OCI-LY7 (cell line): Measurements from ENCODE around the gene PRLHR. TPM values are rescaled to one million over a fixed set of nuclear protein-coding genes. Genes with fewer than 3 reads are reported as not detected.

ENCODE experiments used
- BruUV-seq: library from RNA; stranded (reverse); fragments of 400-500 nt; replicated peaks from 2 replicates; lab custom pipeline; 2021; lab: Mats Ljungman, UMichigan
- CTCF ChIA-PET: fragments of 300-600 bp; sonication (Branson Sonifier 250); formaldehyde crosslinking; loops from one replicate; lab custom pipeline; 2022; ENCODE audit warnings: antibody characterized with exemption; ENCODE audit not compliant: unreplicated experiment; lab: Charles Lee
- POLR2A ChIA-PET: fragments of 300-600 bp; sonication (Branson Sonifier 250); formaldehyde crosslinking; loops from one replicate; lab custom pipeline; 2022; ENCODE audit warnings: antibody characterized with exemption; lab: Charles Lee
- DNase-seq: peaks from one replicate; pipeline ENCODE4 v3.0.0-alpha.2; 2015; ENCODE audit warnings: low spot score
- H2AFZ ChIP-seq: fragments of 200-600 bp; sonication (generic), shearing (Covaris generic); 2 replicates; pipeline ENCODE4 v1.6.1; 2014; ENCODE audit warnings: mild to moderate bottlenecking, antibody characterized with exemption, low read length, moderate library complexity
- H3K27ac ChIP-seq: fragments of 200-600 bp; sonication (generic); 2 replicates; pipeline ENCODE4 v1.5.1; 2014; ENCODE audit warnings: mixed run types, low read depth, mild to moderate bottlenecking, moderate library complexity, low read length, inconsistent platforms; ENCODE audit not compliant: poor library complexity, severe bottlenecking
- H3K36me3 ChIP-seq: fragments of 200-600 bp; sonication (generic); 2 replicates; pipeline ENCODE4 v1.6.1; 2014; ENCODE audit warnings: mild to moderate bottlenecking, antibody characterized with exemption, low read length, moderate library complexity, mixed read lengths; ENCODE audit not compliant: insufficient read depth
- H3K4me1 ChIP-seq: fragments of 200-600 bp; sonication (generic); 2 replicates; pipeline ENCODE4 v1.5.1; 2014; ENCODE audit warnings: mild to moderate bottlenecking, low read length; ENCODE audit not compliant: insufficient read depth, poor library complexity, severe bottlenecking
- H3K4me2 ChIP-seq: fragments of 200-600 bp; sonication (generic); 2 replicates; pipeline ENCODE4 v1.6.1; 2014; ENCODE audit warnings: mild to moderate bottlenecking, low read length
- H3K4me3 ChIP-seq: fragments of 200-600 bp; sonication (generic); 2 replicates; pipeline ENCODE4 v1.5.1; 2014; ENCODE audit warnings: mild to moderate bottlenecking, low read depth, low read length; ENCODE audit not compliant: poor library complexity, severe bottlenecking
- H3K79me2 ChIP-seq: fragments of 200-600 bp; sonication (generic); 2 replicates; pipeline ENCODE4 v1.6.1; 2016; ENCODE audit warnings: low read depth, mild to moderate bottlenecking, low read length, moderate library complexity, mixed read lengths; ENCODE audit not compliant: insufficient read depth
- H3K9me2 ChIP-seq: fragments of 200-600 bp; sonication (generic); 2 replicates; pipeline ENCODE4 v1.6.1; 2016; ENCODE audit warnings: mild to moderate bottlenecking, low read length, mixed read lengths; ENCODE audit not compliant: insufficient read depth
- H3K9me3 ChIP-seq: fragments of 200-600 bp; sonication (generic); 2 replicates; pipeline ENCODE4 v1.6.1; 2014; ENCODE audit warnings: mild to moderate bottlenecking, mixed run types, low read length, mixed read lengths
- H4K20me1 ChIP-seq: fragments of 200-600 bp; sonication (generic); 2 replicates; pipeline ENCODE4 v1.6.1; 2014; ENCODE audit warnings: mild to moderate bottlenecking, antibody characterized with exemption, low read length, moderate library complexity, mixed read lengths; ENCODE audit not compliant: insufficient read depth
- EZH2phosphoT487 ChIP-seq: fragments of 200-600 bp; sonication (generic); IDR thresholded peaks from 2 replicates; pipeline ENCODE4 v1.6.1; 2018; ENCODE audit warnings: low read depth, borderline replicate concordance, mild to moderate bottlenecking, mixed run types, antibody characterized with exemption, low read length, moderate library complexity, mixed read lengths
- intact Hi-C: fragments of 100-400 bp; cut with micrococcal nuclease; formaldehyde crosslinking; loops from one replicate; pipeline ENCODE4 v1.10.0; 2022; ENCODE audit not compliant: unreplicated experiment
- total RNA-seq, 2 experiments: library from RNA; depleted of rRNA in 1 of 2; stranded (reverse); fragments of >200 nt in 1 of 2; shearing (Covaris generic) in 1 of 2; gene quantifications; 2 replicates each; pipeline ENCODE4 v1.2.3, GENCODE V29; 2014 to 2022
- TF ChIP-seq, protein P1 (sequence below): fragments of 200-600 bp; sonication (generic); conservative IDR thresholded peaks from 2 replicates; pipeline ENCODE4 v1.5.1; 2014; ENCODE audit warnings: mild to moderate bottlenecking, antibody characterized with exemption, low read length, moderate library complexity, mixed read lengths

The PRLHR gene
- total RNA-seq, 2 experiments from 2014 or later, result not detected

DNA sequence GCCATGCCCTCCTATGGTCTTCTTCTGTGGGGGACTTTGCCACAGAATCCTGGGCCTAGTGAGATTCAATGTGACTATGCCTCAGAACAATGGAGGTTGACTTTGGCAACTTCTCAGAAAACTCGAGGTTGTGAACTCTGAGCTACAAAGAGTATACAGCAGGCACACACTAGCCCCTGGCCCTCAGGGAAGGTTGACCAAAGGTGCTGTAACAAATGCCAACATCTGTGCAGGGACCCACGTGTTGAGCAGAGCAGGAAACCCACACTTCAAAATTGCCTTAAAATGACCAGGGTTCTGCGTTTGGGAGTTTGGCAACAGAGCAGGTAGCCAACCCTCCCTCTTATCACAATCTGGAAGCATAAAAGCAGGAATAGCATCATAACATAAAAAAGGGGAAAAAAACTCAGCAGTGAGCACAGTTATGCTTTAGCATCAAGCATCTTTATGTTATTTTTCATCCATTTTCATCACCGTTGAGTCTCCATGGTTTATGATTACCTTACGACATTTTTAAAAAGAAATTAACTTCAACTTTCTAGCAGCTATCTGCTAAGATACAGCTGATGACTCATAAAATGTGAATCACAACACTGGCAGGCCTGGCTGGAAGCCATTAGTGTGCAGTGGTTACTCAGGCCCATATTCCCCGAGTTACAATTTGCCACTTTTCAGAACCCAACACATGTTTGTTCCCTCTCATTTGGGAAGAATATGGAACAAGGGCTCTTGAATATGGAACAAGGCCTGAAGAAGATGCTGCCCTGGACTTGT, 11.1 kb downstream of the PRLHR start:
- no peak overlapping the region for H3K4me3 ChIP-seq
- ChIA-PET CTCF (no interaction called here), POLR2A (interaction anchor here (1.4 kb wide), 1 partner anchor 8 kb away, joined by 3 read pairs; no protein-coding TSS in a partner anchor)
- H3K4me2 ChIP-seq, result no peak overlapping the region
- no peaks in the 10 kb centered on the region for H3K9me2 ChIP-seq
- H4K20me1 ChIP-seq, result no peaks in the 10 kb centered on the region
- no peak overlapping the region for H2AFZ ChIP-seq
- H3K4me1 ChIP-seq, result no peaks in the 10 kb centered on the region
- no peaks in the 10 kb centered on the region for H3K36me3 ChIP-seq
- TF ChIP-seq, protein P1, sequence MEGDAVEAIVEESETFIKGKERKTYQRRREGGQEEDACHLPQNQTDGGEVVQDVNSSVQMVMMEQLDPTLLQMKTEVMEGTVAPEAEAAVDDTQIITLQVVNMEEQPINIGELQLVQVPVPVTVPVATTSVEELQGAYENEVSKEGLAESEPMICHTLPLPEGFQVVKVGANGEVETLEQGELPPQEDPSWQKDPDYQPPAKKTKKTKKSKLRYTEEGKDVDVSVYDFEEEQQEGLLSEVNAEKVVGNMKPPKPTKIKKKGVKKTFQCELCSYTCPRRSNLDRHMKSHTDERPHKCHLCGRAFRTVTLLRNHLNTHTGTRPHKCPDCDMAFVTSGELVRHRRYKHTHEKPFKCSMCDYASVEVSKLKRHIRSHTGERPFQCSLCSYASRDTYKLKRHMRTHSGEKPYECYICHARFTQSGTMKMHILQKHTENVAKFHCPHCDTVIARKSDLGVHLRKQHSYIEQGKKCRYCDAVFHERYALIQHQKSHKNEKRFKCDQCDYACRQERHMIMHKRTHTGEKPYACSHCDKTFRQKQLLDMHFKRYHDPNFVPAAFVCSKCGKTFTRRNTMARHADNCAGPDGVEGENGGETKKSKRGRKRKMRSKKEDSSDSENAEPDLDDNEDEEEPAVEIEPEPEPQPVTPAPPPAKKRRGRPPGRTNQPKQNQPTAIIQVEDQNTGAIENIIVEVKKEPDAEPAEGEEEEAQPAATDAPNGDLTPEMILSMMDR, result no peak
- TF ChIP-seq EZH2phosphoT487, result no peak
- no peak overlapping the region for H3K27ac ChIP-seq
- DNase-seq, result no peak
- no peaks in the 10 kb centered on the region; the same call in 1 of the 2 replicates for H3K9me3 ChIP-seq
- no peaks in the 10 kb centered on the region for H3K79me2 ChIP-seq
- intact Hi-C loops, result no loop called here
- no TSS peak for BruUV-seq

DNA sequence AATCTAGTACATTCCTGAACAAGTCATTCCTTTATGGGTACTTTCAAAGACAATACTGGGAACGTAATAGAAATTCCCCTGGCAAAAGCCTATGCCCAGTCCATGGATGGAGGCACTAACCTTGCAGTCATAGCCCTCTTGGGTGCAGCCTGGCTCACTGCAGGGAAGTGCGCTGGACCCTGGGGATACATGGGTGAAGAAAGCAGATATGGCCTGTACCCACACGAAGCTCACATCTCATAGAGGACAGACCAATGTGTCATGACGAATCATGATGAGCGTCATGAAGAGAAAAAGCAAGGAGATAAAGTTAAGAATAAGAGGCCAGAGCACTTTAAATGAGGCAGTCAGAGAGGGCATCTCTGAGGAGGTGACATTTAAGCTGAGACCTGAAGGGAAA, 11.8 kb downstream of the PRLHR start:
- Histone ChIP-seq H2AFZ (no peak overlapping the region), H3K9me3 (no peaks in the 10 kb centered on the region; the same call in 1 of the 2 replicates), H4K20me1 (no peaks in the 10 kb centered on the region), H3K9me2 (no peaks in the 10 kb centered on the region), H3K27ac (no peak overlapping the region), H3K36me3 (no peaks in the 10 kb centered on the region), H3K4me3 (no peak overlapping the region), H3K4me2 (no peak overlapping the region), H3K79me2 (no peaks in the 10 kb centered on the region), H3K4me1 (no peaks in the 10 kb centered on the region)
- no peak for DNase-seq
- BruUV-seq, result no TSS peak
- TF ChIP-seq, protein P1, result no peak
- no peak for TF ChIP-seq EZH2phosphoT487
- POLR2A ChIA-PET, result interaction anchor here (1.4 kb wide), 1 partner anchor 9 kb away, joined by 3 read pairs; no protein-coding TSS in a partner anchor
- intact Hi-C loops, result no loop called here
- CTCF ChIA-PET, result no interaction called here

DNA sequence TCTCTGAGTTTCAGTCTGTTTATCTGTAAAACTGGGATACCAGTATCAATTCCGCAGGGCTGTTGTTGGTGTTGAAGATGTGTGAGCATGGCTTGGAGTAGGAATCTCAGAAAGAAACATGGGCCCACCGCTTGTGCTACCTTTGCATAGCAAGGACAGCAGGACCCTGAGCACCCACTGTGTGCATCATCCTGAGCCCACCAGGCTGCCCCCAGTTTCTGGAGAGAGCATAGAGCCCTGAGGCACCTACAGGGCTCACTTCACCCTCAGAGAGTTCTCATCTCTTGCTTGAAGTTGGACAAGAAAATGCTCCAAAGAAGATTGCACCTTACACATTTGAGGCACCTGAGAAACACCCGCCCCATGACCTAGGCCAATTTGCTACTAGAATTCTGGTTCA, 12.9 kb downstream of the PRLHR start:
- ChIA-PET POLR2A (no interaction called here), CTCF (no interaction called here)
- Histone ChIP-seq H3K4me2 (no peak overlapping the region), H3K27ac (no peak overlapping the region), H3K36me3 (no peaks in the 10 kb centered on the region), H3K4me3 (no peak overlapping the region), H2AFZ (no peak overlapping the region), H3K4me1 (no peaks in the 10 kb centered on the region), H3K9me2 (no peaks in the 10 kb centered on the region), H3K9me3 (no peaks in the 10 kb centered on the region; the same call in 1 of the 2 replicates), H3K79me2 (no peaks in the 10 kb centered on the region), H4K20me1 (no peaks in the 10 kb centered on the region)
- TF ChIP-seq, protein P1, result no peak
- TF ChIP-seq EZH2phosphoT487, result no peak
- BruUV-seq, result no TSS peak
- no peak for DNase-seq
- intact Hi-C loops, result no loop called here
